ENCODE data around the gene LPIN1. TPM values are rescaled to one million over a fixed set of nuclear protein-coding genes. Genes with fewer than 3 reads are reported as not detected.

LPIN1 gene
- total and polyA plus RNA-seq, 2 of the 8 experiments (the other 6 are each of a cell fraction or from before 2014, with no cell fraction given), result 4.3 to 9.8 TPM

DNA sequence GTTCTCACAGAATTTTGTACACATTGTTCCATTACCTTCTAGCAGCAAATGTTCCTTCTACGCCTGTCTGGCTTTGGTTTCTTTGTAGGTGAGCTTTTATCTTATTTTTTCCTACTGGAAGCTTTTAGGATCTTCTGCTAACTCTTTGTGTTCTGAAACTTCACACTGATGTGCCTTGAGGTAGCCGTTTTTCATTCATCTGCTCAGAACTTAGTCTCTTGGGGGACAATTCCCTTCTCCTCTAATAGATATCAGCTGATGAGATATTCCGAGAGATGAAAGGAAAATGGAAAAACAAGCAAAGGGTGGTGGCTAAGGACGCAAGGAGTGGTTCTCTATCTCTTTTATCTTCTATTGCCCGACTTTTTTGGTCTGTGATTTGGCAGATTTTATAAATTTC is 27.8 kb upstream of the LPIN1 start (continued):
- TF ChIP-seq SUZ12 (IDR thresholded peaks at IDR 0.05; ENCODE audit: low read length), result no peak
- TF ChIP-seq, protein P1, sequence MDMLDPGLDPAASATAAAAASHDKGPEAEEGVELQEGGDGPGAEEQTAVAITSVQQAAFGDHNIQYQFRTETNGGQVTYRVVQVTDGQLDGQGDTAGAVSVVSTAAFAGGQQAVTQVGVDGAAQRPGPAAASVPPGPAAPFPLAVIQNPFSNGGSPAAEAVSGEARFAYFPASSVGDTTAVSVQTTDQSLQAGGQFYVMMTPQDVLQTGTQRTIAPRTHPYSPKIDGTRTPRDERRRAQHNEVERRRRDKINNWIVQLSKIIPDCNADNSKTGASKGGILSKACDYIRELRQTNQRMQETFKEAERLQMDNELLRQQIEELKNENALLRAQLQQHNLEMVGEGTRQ (IDR thresholded peaks at IDR 0.05; ENCODE audit: low read length), result no peak

All from H1 (cell line).